ENCODE data around the gene MYO6.

DNA sequence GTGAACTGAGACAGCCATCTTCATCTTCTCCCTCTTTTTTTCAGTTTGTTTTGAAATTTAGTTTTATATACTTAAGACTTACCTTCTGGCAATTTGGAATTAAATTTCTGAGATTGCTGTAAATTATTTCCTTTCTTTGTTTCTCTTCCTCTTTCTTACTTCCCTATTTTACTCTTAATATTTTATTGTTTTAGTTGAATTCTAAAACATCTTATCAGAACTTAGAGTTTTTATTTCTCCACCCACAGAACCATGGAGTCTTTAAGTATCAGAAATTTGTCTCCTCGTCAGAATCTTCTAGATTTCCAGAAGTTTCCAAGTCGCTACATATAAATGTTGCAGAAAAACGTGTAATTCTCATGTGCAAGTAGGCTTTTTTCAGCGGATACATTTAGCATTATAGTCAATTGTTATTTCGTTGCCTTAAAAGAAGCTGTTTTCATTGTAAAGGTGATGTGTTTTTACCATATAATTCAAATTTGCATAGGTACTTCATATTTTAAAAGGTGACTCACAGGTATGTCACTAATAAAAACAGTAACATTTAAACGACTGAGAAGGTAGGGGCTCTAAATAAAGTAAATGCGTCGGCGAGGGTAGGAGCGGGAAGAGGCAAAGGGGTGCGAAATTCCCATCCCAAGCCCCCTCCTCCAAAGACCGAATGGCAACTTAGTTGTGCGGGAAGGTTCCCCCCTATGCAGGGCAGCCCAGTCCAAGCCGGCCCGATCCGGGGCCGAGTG is 866 bp upstream of the MYO6 start:
- TF ChIP-seq, protein P1, sequence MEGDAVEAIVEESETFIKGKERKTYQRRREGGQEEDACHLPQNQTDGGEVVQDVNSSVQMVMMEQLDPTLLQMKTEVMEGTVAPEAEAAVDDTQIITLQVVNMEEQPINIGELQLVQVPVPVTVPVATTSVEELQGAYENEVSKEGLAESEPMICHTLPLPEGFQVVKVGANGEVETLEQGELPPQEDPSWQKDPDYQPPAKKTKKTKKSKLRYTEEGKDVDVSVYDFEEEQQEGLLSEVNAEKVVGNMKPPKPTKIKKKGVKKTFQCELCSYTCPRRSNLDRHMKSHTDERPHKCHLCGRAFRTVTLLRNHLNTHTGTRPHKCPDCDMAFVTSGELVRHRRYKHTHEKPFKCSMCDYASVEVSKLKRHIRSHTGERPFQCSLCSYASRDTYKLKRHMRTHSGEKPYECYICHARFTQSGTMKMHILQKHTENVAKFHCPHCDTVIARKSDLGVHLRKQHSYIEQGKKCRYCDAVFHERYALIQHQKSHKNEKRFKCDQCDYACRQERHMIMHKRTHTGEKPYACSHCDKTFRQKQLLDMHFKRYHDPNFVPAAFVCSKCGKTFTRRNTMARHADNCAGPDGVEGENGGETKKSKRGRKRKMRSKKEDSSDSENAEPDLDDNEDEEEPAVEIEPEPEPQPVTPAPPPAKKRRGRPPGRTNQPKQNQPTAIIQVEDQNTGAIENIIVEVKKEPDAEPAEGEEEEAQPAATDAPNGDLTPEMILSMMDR (conservative IDR thresholded peaks at IDR 0.05 in 1 of 2, IDR thresholded peaks at IDR 0.05 in 1 of 2; ENCODE audit: extremely low read depth in 1 of 2, insufficient read depth in 1 of 2, low read depth in 1 of 2, low read length in 2 of 2) = no peak
- no peak for TF ChIP-seq EZH2 (IDR thresholded peaks at IDR 0.05; ENCODE audit: borderline replicate concordance, low read length)

All from mammary epithelial cell (primary cell).